ENCODE measurements around the gene CYP39A1.
A peak's percentile ranks its signal among the peaks of the same experiment; 100 is the strongest.

CYP39A1 gene, protein sequence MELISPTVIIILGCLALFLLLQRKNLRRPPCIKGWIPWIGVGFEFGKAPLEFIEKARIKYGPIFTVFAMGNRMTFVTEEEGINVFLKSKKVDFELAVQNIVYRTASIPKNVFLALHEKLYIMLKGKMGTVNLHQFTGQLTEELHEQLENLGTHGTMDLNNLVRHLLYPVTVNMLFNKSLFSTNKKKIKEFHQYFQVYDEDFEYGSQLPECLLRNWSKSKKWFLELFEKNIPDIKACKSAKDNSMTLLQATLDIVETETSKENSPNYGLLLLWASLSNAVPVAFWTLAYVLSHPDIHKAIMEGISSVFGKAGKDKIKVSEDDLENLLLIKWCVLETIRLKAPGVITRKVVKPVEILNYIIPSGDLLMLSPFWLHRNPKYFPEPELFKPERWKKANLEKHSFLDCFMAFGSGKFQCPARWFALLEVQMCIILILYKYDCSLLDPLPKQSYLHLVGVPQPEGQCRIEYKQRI

DNA sequence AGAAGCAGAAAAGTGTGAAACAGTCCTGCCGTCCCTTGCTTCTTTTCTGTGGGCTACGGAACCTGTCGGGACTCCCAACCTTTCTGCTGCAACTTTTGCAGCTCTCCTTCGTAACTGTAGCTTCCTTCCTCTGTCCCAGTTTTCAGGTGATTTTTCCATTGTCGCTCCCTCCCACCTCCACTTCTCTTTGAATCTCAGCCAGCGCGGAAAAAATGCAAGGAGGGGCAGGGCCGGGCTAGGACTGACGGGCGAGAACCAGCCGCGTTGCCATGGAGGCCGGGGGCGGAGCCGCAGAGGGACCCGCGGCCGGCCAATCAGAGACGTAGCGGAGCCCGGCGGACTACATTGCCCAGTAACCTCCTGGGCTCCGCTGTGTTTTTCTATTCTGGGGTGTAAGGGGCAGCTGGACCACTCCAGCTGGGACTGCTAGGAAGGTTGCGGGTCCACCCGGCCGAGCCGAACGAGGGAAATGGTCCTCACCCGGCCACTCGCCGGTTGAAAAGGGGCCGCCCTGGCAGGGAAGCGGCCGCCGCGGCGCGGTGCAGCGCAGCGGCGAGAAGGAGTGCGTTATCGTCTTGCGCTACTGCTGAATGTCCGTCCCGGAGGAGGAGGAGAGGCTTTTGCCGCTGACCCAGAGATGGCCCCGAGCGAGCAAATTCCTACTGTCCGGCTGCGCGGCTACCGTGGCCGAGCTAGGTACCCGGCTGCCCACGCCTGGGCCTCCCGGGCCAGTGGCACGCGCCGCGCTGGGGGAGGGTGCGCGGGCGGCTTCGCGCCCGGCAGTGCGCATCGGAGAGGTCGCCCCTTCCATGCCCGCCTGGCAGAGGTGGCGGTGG is at the start of gene CYP39A1, which contains the start of gene SLC25A27:
CYP39A1 (minus strand) TSS at position 216 of the 836 bp plus-strand sequence. CDS start 236 bp downstream, outside the sequence.
SLC25A27 (plus strand) TSS at position 373 of the 836 bp plus-strand sequence; CDS start at position 591, 218 bp downstream.
- DNase-seq (ENCODE audit: low read depth, low spot score): peak; percentile 64

DNA sequence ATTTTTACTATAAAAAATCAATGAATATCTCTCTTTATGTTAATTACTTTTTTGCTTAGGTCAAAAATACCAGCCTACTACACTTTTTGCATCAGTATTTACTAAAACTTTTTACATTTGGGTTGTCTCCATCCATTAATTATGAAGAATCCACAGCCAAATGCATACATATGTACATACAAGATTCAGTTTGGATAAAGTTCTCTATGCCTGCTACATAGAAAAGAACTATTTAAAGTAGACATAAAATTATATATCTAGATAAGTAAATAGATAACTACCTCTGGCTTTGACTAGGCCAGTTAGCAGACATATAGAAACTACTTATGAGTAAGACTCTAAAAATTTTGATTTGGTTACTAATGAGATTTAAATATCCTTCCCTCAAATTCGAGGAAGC is 47.4 kb upstream of the CYP39A1 start:
- no peak for DNase-seq (ENCODE audit: low read depth, low spot score)

DNA sequence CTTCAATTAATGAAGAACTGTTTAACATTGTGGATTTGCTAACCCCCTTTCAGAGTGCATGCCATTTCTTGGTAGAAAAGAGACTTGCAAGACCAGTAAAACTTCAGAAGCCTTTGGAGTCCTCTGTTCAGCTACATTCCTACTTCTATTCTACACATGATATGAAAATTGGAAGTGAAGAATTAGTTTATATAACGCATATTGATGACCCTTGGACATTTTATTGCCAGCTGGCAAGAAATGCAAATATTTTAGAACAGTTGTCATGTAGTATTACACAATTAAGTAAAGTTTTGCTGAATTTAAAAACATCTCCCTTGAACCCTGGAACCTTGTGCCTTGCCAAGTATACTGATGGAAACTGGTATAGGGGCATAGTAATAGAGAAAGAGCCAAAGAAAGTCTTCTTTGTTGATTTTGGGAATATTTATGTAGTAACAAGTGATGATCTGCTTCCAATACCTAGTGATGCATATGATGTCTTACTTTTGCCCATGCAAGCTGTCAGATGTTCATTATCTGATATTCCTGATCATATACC is 38.4 kb upstream of the CYP39A1 start:
- DNase-seq (ENCODE audit: low read depth, low spot score): no peak

DNA sequence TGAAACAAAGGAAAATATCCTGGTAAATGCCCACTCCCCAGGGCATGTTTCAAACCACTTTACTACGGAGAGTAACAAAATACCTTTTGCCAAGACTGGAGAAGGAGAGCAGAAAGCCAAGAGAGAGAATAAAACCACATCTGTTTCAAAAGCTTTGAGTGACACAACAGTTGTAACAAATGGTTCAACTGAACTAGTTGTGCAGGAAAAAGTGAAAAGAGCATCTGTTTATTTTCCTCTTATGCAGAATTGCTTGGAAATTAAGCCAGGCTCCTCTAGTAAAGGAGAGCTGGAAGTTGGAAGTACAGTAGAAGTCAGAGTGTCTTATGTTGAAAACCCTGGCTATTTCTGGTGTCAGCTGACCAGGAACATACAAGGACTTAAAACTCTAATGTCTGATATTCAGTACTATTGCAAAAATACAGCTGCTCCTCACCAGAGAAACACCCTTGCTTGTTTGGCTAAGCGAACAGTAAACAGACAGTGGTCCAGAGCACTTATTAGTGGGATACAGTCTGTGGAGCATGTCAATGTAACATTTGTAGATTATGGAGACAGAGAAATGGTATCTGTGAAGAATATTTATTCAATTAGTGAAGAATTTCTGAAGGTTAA is 37.6 kb upstream of the CYP39A1 start:
- no peak for DNase-seq (ENCODE audit: low read depth, low spot score)

DNA sequence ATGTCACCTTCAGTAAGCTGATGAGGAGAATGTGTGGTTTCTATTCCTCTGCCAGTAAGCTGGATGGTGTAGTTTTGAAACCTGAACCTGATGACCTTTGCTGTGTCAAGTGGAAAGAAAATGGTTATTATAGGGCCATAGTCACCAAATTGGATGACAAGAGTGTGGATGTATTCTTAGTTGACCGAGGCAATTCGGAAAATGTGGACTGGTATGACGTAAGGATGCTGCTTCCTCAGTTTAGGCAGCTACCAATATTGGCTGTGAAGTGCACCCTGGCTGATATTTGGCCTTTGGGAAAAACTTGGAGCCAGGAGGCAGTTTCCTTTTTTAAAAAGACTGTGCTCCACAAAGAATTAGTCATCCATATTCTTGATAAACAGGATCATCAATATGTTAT is 37.0 kb upstream of the CYP39A1 start:
- no peak for DNase-seq (ENCODE audit: low read depth, low spot score)

DNA sequence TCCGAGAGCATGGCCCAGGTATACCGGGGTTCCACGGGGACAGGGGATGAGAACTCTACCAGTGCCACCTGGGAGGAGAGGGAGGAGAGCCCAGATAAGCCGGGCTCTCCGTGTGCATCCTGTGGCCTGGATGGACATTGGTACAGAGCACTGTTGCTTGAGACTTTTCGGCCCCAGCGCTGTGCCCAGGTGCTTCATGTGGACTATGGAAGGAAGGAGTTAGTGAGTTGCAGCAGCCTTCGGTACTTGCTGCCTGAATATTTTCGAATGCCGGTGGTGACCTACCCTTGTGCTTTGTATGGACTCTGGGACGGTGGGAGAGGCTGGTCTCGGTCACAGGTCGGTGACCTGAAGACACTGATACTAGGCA is 36.3 kb upstream of the CYP39A1 start:
- no peak for DNase-seq (ENCODE audit: low read depth, low spot score)

DNA sequence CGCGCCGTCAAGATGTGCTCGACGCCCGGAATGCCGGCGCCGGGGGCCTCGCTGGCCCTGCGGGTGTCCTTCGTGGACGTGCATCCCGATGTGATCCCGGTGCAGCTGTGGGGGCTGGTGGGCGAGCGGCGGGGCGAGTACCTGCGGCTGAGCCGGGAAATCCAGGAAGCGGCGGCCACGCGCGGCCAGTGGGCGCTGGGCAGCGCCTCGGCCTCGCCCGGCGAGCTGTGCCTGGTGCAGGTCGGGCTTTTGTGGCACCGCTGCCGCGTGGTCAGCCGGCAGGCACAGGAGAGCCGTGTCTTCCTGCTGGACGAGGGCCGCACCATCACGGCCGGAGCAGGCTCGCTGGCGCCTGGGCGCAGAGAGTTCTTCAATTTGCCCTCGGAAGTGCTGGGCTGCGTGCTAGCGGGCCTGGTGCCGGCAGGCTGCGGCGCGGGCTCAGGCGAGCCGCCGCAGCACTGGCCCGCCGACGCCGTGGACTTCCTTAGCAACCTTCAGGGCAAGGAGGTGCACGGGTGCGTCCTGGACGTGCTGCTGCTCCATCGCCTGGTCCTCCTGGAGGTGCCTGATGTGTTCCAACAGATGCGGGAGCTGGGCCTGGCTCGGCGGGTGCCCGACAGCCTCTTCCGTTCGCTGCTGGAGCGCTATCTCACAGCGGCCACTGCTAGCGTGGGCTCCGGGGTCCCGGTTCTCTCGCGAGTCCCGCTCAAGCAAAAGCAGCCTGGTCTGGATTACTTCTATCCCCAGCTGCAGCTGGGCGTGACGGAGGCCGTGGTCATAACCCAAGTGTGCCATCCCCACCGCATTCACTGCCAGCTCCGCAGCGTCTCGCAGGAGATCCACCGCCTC is 35.7 kb upstream of the CYP39A1 start:
- DNase-seq (ENCODE audit: low read depth, low spot score): no peak

DNA sequence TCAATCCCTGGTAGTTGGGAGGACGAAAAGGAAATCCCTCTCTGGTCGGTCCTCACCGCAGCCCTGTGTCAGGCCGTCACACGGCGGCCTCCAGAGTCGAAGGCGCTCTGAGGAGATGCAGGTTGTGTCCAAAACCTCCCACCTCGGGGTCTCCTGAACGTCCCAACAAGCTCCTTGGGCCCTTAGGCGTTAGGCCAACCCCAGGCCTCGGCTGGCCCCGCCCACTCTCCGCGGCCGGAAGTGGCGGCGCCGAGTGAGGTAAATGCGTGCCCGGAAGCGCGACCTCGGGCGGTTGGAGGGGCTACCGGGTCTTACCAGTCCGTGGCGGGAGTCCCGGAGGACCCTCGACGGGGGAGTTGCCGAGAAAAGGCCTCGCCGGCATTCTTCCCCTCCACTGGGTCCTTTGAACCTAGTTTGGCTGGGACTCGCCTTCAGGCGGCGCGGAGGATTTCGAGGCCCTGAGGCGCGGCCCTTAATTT is 35.0 kb upstream of the CYP39A1 start, which contains the start of gene TDRD6:
TDRD6 (plus strand) TSS at position 267 of the 479 bp plus-strand sequence. CDS start 244 bp downstream, outside the sequence.
- DNase-seq (ENCODE audit: low read depth, low spot score): no peak

DNA sequence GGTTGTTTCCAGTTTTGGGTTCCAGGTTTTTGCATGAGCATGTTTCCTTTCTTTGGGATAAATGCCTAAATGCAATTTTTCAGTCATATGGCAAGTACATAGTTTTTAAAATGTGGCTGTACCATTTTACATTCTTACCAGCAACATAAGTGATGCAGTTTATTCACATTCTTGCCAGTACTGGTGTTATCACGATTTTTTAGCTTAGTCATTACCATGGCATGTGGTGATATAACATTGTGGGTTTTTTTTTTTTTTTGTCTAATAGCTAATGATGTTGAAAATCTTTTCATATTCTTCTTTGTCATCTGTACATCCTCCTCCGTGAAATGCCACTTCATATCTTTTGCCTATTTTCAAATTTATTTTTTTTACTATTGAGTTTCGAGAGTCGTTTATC is 32.2 kb upstream of the CYP39A1 start:
- no peak for DNase-seq (ENCODE audit: low read depth, low spot score)

DNA sequence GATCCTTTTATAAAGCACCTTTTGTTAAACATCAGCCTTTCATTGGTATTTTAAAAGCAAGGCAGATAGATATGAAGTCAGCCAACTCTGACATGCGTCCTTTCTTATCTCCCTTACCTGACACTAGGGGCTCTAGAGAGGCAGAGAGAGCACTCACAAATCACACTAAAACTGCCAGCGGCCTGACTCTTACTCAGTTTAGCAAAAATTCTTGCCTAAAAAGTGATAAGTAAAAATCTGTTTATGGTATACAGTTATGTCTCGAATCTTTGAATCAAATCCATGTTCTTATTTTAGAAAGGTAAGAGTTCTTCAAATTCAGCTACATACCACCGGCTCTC is 24.7 kb upstream of the CYP39A1 start:
- DNase-seq (ENCODE audit: low read depth, low spot score): no peak

DNA sequence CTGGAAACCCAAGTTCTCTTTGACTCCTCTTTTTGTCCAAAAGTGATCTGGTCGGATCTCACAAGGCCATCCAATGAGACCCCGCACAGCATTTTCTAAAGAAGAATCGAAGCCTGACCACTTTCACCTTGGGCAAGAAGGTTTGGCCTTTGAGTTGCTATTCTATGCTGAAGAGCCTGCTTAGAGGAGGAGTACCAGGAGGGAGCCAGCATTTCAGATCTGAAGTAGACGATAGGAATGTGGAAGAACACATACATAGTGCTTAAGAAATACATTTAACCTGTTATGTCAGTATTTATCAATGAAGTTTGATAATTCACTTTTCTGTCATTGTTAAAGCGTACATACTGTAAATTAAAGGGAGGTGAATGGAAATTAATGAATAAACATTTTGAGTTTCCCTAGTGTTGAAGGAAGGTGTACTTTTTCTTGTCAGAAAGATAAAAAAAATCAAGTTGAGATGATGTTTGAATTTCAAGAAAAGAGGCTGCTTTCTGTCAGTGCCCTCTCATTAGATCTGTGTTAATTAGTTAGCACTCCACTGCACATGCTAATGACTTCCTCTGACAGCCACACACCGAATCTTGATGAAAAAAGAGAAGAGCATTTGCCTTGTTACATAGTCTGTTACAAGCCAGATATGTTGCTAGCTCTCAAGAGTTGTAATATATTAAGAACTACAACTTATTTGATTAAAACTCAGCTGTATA is 24.1 kb upstream of the CYP39A1 start:
- DNase-seq (ENCODE audit: low read depth, low spot score): no peak

DNA sequence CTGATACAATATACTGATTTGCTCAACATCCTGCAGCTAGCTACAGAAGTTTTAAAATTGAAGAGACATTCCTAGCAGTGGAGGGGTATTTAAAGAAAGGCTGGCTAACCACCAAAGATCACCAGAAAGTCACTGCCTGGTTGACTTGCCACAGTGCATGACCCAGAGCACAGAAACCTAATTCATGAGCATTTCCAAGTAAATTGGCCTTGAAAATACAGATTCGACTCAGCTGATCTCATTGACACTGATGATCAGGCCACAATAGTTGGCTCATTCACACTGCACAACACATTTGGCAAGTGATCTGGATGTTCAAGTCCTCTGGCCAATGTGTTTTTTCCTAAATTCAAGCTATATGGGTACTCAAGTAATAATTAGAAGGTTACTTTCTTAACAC is 21.8 kb upstream of the CYP39A1 start:
- DNase-seq (ENCODE audit: low read depth, low spot score): no peak

DNA sequence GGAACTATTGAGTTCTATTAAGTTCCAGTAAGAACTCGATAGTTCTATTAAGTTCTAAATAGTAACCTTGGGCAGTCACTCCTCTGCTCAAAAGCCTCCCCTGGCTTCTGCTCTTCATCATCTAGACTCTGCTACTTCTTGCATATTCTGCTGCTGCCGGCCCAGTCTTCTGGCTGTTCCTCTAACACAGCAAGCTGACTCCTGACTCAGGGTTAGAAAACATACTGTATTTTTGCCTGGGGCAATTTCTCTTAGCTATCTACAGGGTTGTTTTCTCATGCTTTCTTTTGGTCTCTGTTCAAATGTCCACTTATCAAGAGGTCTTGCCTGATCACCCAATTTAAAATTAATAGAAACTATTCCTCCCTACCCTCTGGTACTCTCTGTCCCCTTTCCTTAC is 14.8 kb upstream of the CYP39A1 start:
- DNase-seq (ENCODE audit: low read depth, low spot score): no peak

DNA sequence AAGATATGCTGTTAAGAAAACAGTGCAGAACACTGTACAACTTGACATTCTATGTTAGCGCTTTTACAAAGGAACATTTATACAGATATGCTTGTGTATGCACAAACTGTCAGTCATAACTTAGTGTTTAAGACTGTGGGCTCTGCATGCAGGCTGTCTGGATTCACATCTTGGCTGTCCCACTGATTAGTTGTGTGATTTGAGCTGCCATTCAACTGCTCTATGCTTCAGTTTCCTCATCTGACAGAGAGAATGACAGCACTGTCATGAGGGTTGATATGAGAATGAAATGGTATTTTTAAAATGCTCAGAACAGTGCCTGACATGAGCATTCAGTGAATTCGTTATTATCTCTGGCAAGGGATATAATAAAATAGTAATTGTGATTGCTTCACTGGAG is 8.9 kb upstream of the CYP39A1 start:
- DNase-seq (ENCODE audit: low read depth, low spot score): no peak

DNA sequence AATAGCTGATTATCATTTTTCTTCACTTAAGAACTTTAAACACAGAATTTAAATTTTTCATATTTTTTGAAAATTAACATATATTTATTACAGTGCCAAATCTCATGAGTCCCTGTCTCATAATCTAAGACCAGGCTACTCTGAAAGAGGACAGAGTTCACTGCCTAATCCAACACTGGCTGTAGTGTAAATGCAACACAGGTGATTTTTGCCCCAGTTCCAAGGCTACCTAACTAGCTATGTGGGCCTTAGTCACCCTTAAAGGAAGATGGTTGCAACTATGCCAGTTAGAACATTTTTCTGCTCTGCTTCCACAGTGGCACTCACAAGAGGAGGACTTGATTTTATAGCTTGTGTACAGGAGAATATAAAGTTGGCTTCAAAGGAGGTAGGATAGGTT is 5.0 kb upstream of the CYP39A1 start:
- no peak for DNase-seq (ENCODE audit: low read depth, low spot score)

DNA sequence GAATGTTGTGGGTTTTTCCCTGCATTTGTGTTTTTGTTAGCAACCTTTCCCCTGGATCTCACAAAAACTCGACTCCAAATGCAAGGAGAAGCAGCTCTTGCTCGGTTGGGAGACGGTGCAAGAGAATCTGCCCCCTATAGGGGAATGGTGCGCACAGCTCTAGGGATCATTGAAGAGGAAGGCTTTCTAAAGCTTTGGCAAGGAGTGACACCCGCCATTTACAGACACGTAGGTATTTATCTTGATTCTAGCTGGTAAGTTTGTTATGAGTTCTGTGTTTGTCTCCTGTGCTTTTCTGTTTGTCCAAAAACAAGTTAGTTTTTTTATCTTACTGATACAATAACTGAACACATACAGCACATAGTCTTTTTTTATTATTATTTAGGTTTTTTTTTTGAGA is 3.2 kb upstream of the CYP39A1 start:
- DNase-seq (ENCODE audit: low read depth, low spot score): no peak

DNA sequence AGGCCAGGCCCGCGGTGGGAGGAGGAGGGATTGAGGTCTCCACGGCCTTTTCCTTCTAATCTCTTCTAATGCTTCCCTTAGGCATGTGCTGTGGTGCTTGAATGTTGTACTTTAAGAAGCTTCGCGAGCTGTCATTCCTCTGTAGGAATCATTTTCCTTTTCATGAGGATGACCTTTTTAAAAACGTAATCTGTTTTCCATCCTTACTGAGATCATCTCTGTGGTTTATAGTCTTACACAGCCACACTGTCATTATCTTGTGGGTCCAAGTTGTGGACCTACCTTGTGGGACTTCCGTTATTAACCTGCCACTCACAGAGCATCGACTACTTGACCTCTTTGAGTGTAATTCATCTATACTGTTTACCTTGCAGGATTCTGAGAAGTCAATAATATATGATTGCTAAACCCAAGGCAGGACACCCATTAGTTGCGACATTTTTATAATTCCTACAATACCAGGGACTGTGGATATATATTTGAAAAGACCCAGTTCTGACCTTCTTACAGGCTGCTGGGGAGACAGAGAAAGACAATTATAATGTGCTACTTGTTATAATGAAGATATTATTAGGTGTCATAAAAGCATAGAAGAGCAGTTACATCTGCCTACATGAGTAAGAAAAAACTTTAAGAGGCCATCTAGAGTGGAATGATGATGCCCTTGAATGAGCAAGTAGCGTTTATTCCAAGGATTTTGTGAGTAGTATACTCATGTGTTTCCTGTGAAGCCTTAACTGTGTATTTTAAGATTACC is 999 bp upstream of the CYP39A1 start:
- DNase-seq (ENCODE audit: low read depth, low spot score): no peak

DNA sequence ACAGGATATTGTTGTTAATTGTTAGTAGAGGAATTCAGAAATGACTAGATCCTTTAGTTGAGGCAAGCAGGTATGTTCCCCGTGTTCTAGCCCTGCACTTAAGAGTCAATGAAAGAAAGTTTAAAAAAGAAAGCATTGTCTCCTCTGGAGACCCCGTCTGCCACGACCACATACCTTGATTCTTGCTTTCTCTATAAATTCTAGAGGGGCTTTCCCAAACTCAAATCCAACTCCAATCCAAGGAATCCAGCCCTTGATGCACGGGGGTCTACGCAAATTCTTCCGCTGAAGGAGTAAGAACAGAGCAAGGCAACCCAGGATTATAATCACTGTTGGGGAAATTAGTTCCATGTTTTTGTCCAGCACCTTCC is 401 bp downstream of the CYP39A1 start:
- no peak for DNase-seq (ENCODE audit: low read depth, low spot score)

DNA sequence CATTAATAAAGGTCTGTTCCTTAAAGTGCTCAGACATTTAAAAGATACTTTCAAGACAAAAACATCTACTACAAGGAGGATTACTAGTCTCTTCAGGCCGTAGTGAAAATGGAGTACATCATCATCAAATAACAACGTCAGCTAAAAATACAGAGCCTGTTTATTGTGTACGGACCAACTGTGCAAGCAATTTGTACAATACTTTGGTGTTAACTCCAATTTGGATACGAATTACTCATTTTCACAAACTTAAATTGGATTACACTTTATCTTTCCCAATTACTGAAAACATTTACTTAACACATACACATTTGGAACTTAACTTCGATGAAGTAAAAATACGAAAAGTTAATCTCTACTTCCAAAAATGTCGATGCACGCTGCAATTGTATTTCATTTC is 802 bp downstream of the CYP39A1 start:
- no peak for DNase-seq (ENCODE audit: low read depth, low spot score)

DNA sequence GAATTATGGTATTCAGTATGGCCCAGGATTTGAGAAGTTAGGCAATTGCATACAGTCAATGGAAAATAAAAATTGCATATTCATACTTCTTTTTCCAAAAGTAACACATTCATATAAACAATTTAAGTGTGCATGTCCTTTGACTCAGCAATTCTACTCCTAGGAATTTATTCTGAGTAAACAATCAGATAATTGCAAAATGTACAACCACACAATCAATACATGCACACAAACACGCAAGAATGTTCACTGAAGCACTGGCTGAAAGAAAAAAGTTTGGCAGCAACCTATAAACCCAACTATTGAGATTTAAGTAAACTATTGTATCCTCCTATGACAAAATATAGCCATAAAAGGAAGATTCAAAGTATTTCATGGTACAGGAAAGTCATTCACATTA is 1.6 kb downstream of the CYP39A1 start:
- no peak for DNase-seq (ENCODE audit: low read depth, low spot score)

Data from activated naive CD8-positive, alpha-beta T cell treated with anti-CD3 and anti-CD28 coated beads, Interleukin-2, amount 50 U/mL, for 16 hours (primary cell).